Pancreas (tissue), 10 donors: ENCODE measurements around the gene GATA3. TPM values are rescaled to one million over a fixed set of nuclear protein-coding genes. Genes with fewer than 3 reads are reported as not detected.
"Not testable (repeated sequence)": the region's sequence is repeated elsewhere in the genome, so short reads cannot be mapped to it uniquely, and the experiment has no call there.

Experiments
- ATAC-seq, 4 donors: fragments of 200-7000 bp; cut with Tn5 transposase; one replicate each; pipeline versions ENCODE4 v1.8.0 to v1.9.1; 2020; ENCODE audit warnings: mild to moderate bottlenecking in 4 of 4, moderate library complexity in 4 of 4
- DNase-seq, 6 donors: peaks; one replicate each; pipeline ENCODE4 v3.0.0-alpha.2; 2020
- FAIRE-seq: peaks from 2 replicates; lab custom pipeline; 2012; peaks lifted over from hg19 to GRCh38; lab: Jason Lieb, UNC
- H3K27ac ChIP-seq, 4 donors: fragments of 200-600 bp; sonication (generic); 1 replicate in 3 of 4; 2 replicates in 1 of 4; pipeline versions ENCODE4 v1.5.0 to v1.8.0; 2020
- H3K27me3 ChIP-seq, 4 donors: fragments of 200-600 bp; one replicate each; pipeline ENCODE4 v1.8.0; 2021
- H3K36me3 ChIP-seq, 3 donors: fragments of 200-600 bp; sonication (generic) in 1 of 3; one replicate each; pipeline versions ENCODE4 v1.5.0 to v1.8.0; 2020 to 2021
- H3K4me1 ChIP-seq, 3 donors: fragments of 200-600 bp; one replicate each; pipeline ENCODE4 v1.8.0; 2021
- H3K4me3 ChIP-seq, 4 donors: fragments of 200-600 bp; sonication (generic) in 2 of 4; one replicate each; pipeline versions ENCODE4 v1.5.0 to v1.8.0; 2020 to 2021
- H3K9me3 ChIP-seq, 4 donors: fragments of 200-600 bp; one replicate each; pipeline ENCODE4 v1.8.0; 2021
- CTCF ChIP-seq, 4 donors: fragments of 200-600 bp; sonication (generic) in 3 of 4; IDR thresholded peaks; one replicate each; pipeline versions ENCODE4 v1.5.0 to v1.8.0; 2021; ENCODE audit warnings: antibody characterized with exemption in 4 of 4
- WGBS, 2 donors: extraction: QIAGEN DNeasy Blood & Tissue Kit; methylation state at CpG; one replicate each; pipeline ENCODE4 v1.1.7; 2013; 5-methylcytosine and 5-hydroxymethylcytosine counted together
- intact Hi-C, 3 donors: fragments of 100-400 bp; cut with DNase I; formaldehyde crosslinking; loops; one replicate each; pipeline versions ENCODE4 v1.11.1 to v1.14.2; 2022
- polyA plus RNA-seq, 2 donors: library from polyadenylated mRNA; stranded (reverse); fragments of 200-250 nt; gene quantifications; one replicate each; pipeline ENCODE4 v1.2.3, GENCODE V29; 2013
- total RNA-seq, 6 donors: library from RNA; stranded (reverse); fragmentation: NEBNext Ultra II Directional in 4 of 6; extraction: Animal tissue kit (Norgen Biotek cat#: 25700) in 4 of 6; gene quantifications; one replicate each; pipeline versions ENCODE4 v1.2.1 to v1.2.4, GENCODE V29; 2021 to 2023
- donor health status: healthy with polysubstance abuse.
- donor health status: DM: no; HTN: no; CAD: no; lungs with moderate emphysema.
- donor health status: DM: no; HTN: no; CAD: no.
- donor health status: control.
- donor health status: control.
- donor health status: Bipolar disorder and iron deficiency.
- donor health status: DM: yes; HTN: yes; CAD: no.
- donor health status: DM: no; HTN: no; CAD: no.
- donor health status: DM: no; HTN: no; CAD: no.
- donor health status: DM: yes; HTN: yes; CAD: no.

Gene GATA3
- total and polyA plus RNA-seq, 8 donors = 0.11 to 0.38 (median 0.23) TPM; not detected in 2

- 25% methylated on average over 17 of the region's 17 CpGs for WGBS, 2 donors
- Histone ChIP-seq H3K4me3 (no peak overlapping the region), H3K27me3 (peaks cover 0 to 11% (median 0%) of the 10 kb centered on the region in 4 donors), H3K9me3 (no peaks in the 10 kb centered on the region), H3K36me3 (no peaks in the 10 kb centered on the region), H3K27ac (no peak overlapping the region), H3K4me1 (no peaks in the 10 kb centered on the region)
- no peak for FAIRE-seq
- TF ChIP-seq CTCF (IDR thresholded peaks at IDR 0.05) = no peak
- peak in 2 of 4 donors; percentile 14 to 56 for ATAC-seq
- intact Hi-C loops = no loop called here
- DNase-seq = no peak
These were observed 27.9 kb upstream of the GATA3 start for GRCh38 chr10:8026349-8027259.

- H3K27me3 ChIP-seq = peaks cover 0 to 35% (median 3%) of the 10 kb centered on the region in 4 donors
- H3K36me3 ChIP-seq, DNase-seq, ATAC-seq, H3K4me1 ChIP-seq, FAIRE-seq, intact Hi-C loops, H3K27ac ChIP-seq, H3K9me3 ChIP-seq, H3K4me3 ChIP-seq: not testable (repeated sequence)
- 75 to 79% methylated on average over 5 of the region's 5 CpGs for WGBS, 2 donors
These were observed 23.3 kb upstream of the GATA3 start for GRCh38 chr10:8031211-8031610.

GRCh38 chr10:8032558-8032957, 21.9 kb upstream of the GATA3 start:
- peaks cover 0 to 36% (median 6%) of the 10 kb centered on the region in 4 donors for H3K27me3 ChIP-seq
- no peak for DNase-seq
- ATAC-seq = no peak
- no peak for FAIRE-seq
- TF ChIP-seq CTCF (IDR thresholded peaks at IDR 0.05) = no peak
- H3K9me3 ChIP-seq = no peaks in the 10 kb centered on the region
- intact Hi-C loops = no loop called here
- no peaks in the 10 kb centered on the region for H3K36me3 ChIP-seq
- no peak overlapping the region for H3K27ac ChIP-seq
- H3K4me1 ChIP-seq = peaks cover 0 to 3% (median 0%) of the 10 kb centered on the region in 3 donors
- H3K4me3 ChIP-seq = no peak overlapping the region
- 72 to 84% methylated on average over 7 of the region's 7 CpGs for WGBS, 2 donors

- Histone ChIP-seq H3K4me1 (peaks cover 0 to 3% (median 0%) of the 10 kb centered on the region in 3 donors), H3K27ac (no peak overlapping the region), H3K36me3 (no peaks in the 10 kb centered on the region), H3K27me3 (peaks cover 0 to 48% (median 11%) of the 10 kb centered on the region in 4 donors), H3K9me3 (no peaks in the 10 kb centered on the region), H3K4me3 (peak overlapping the region in 1 of 4 donors; percentile 27)
- no peak for FAIRE-seq
- no peak for DNase-seq
- TF ChIP-seq CTCF (IDR thresholded peaks at IDR 0.05) = no peak
- peak in 3 of 4 donors; percentile 22 to 51 (median 38) for ATAC-seq
- 7 to 10% methylated on average over 43 to 45 of the region's 45 CpGs for WGBS, 2 donors
- intact Hi-C loops = no loop called here
These were observed 20.5 kb upstream of the GATA3 start for GRCh38 chr10:8033812-8034465.

- DNase-seq = peak in 1 of 6 donors; percentile 62
These were observed 20.0 kb upstream of the GATA3 start for GRCh38 chr10:8034466-8035005.

More at GRCh38 chr10:8034466-8035005, 20.0 kb upstream of the GATA3 start:
- H3K27ac ChIP-seq = no peak overlapping the region
- peak overlapping the region in 1 of 4 donors; percentile 27 for H3K4me3 ChIP-seq
- no peaks in the 10 kb centered on the region for H3K36me3 ChIP-seq
- intact Hi-C loops = no loop called here
- H3K27me3 ChIP-seq = peaks cover 0 to 54% (median 14%) of the 10 kb centered on the region in 4 donors
- peaks cover 0 to 3% (median 0%) of the 10 kb centered on the region in 3 donors for H3K4me1 ChIP-seq
- TF ChIP-seq CTCF (IDR thresholded peaks at IDR 0.05) = no peak
- H3K9me3 ChIP-seq = no peaks in the 10 kb centered on the region
- FAIRE-seq (no peak), ATAC-seq (peak; percentile 40 to 59 (median 50))
- WGBS, 2 donors = 3 to 4% methylated on average over 32 to 37 of the region's 37 CpGs
